HG02571 (cell line): ENCODE data around the gene ZNF579.

Experiments
- ATAC-seq: cut with Tn5 transposase; IDR thresholded peaks from one replicate; pipeline ENCODE4 v1.9.1; 2021; ENCODE audit warnings: mild to moderate bottlenecking, moderate library complexity; ENCODE audit not compliant: unreplicated experiment

Gene ZNF579, protein sequence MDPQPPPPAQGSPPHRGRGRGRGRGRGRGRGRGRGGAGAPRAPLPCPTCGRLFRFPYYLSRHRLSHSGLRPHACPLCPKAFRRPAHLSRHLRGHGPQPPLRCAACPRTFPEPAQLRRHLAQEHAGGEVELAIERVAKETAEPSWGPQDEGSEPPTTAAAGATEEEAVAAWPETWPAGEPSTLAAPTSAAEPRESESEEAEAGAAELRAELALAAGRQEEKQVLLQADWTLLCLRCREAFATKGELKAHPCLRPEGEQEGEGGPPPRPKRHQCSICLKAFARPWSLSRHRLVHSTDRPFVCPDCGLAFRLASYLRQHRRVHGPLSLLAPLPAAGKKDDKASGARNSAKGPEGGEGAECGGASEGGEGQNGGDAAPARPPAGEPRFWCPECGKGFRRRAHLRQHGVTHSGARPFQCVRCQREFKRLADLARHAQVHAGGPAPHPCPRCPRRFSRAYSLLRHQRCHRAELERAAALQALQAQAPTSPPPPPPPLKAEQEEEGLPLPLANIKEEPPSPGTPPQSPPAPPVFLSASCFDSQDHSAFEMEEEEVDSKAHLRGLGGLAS

DNA sequence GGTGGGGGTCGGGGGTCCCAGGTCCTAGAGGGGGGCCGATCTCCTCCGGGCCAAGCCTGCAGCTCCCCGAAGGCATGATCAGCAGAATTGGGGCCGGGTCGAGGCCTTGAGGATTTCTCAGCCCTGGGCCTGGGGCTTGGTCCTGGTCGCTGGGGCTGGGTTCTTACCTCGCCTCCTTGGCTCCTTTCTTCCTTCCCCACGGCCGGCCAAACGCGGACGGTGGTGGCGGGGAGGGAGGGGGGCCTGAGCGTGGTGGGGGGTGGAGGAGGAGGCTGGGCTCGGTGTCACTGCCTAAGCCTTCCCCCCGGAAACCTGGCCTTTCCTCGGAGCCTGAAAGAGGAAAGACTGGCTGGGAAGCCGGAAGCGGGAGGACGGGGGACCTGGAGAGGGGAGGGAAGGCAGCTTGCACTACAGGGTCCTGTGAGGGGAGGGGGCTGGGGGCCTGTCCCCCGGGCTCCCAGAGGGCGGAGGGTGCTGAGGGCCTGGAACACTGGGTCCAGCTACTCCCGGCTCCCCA is at the start of gene ZNF579:
ZNF579 (minus strand) TSS at position 221 of the 517 bp plus-strand sequence. CDS start 1,209 bp downstream, outside the sequence.
- no peak for ATAC-seq

GRCh38 chr19:55626350-55626749 is 45.7 kb upstream of the ZNF579 start:
- ATAC-seq = no peak

GRCh38 chr19:55625004-55625326 is 44.3 kb upstream of the ZNF579 start:
- no peak for ATAC-seq

GRCh38 chr19:55624109-55625003 is 43.7 kb upstream of the ZNF579 start, which contains the start of gene ZNF784:
Gene ZNF784 (minus strand): TSS chr19:55624566. CDS start chr19:55624561, 5 bp downstream.
- peak; percentile 64 for ATAC-seq

DNA sequence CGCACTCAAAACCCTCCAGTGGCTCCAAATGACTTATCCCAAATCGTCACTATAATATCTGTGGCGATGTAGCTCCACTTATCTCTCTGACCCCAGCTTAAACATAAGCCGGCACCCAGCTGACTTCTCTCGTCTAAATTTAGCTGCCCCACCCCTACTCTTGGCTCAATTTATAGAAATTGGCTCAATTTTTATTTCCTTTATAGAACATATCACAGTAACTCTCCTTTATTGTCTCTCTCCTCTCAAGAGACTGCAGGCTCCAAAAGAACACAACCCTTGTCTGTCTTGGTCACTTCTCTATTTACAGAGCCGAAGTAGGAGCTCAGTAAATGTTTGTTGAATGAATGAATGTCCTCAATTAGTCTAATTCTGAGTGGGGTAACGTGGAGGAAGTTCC is 42.9 kb upstream of the ZNF579 start:
- no peak for ATAC-seq

GRCh38 chr19:55623130-55623529 is 42.5 kb upstream of the ZNF579 start:
- ATAC-seq = no peak

DNA sequence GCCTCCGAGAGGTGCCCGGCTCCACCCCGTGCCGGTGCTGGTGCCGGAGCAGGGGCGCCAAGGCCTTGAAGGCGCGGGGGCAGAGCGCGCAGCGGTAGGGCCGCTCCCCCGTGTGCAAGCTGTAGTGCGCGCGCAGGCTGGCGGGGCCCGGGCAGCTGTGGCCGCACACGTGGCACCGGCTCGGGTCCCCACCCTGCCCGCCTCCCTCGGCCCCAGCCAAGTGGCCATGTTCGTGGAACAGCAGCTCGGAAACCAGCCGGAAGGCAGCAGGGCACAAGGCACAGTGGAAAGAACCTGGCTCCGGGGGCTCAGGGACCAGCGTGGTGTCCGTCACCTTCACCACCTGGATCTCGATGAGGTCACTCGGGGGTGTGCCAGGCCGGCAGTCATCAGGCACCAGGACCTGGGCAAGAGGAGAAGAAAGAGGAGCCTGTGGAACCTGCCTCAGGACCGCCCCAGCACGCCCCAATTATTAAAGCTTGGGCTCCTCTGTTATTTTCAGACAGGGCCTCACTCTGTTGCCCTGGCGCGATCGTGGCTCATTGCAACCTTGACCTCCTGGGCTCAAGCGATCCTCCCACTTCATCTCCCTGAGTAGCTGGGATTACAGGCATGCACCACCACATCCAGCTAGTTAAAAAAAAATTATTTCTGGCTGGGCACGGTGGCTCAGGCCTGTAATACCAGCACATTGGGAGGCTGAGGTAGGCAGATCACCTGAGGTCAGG is 41.8 kb upstream of the ZNF579 start:
- no peak for ATAC-seq

- no peak for ATAC-seq
These were observed 41.1 kb upstream of the ZNF579 start for GRCh38 chr19:55621673-55622231.

DNA sequence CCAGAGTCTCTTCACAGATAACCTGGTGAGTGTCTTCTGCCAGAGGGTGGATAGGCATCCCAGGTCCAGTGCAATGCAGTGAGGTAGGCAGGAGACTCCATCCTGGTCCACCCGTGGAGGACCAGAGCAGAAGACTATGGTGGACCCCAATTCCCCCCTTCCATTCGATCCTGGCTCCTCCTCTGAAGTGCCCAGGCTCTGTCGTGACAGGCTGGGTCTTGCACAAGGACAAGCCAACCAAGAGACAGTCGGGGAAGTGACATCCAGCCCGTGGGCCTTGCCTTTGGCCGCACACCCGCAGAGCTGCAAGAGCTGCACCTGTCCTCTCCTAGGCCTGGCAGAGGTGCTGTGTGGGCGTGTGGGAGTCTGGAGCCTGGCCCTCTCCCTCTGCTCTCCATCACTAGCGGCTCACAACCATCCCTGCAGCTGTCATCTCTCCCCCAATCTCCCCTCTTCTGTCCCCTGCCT is 40.6 kb upstream of the ZNF579 start:
- ATAC-seq = no peak

- ATAC-seq = no peak
These were observed 40.0 kb upstream of the ZNF579 start for GRCh38 chr19:55620410-55621204.

DNA sequence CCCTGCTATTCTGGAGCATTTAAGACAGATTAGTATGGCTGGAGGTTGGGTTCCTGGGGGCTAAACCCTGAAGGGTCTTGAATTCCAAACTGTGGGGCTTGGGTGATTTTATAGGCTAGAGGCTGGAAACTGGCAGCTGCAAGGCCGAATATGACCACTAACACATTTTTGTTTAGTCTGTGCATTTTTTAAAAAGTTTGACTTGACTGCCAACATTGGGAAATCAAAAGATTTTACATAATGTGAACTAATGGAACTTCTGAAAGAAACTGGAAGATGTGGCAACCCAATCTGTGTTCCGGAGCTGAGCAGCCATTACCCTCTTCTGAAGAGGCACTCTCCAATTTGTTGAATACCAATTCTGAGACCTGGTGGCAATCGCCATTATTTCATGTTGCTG is 38.6 kb upstream of the ZNF579 start:
- ATAC-seq = no peak

DNA sequence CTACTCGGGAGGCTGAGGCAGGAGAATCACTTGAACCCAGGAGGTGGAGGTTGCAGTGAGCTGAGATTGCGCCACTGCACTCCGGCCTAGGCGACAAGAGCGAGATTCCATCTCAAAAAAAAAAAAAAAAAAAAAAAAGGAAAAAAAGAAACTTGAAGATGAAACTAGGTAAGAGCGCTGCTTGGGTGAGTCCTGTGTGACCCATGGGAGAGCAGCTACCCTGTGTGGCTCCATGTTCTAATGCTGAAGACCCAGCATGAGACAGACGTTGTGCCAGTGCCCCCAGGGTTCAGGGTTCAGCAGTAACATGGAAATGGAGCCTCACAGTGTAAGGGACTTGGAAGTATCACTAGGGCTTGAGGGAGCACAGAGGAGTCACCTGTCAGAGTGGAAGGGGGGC is 37.8 kb upstream of the ZNF579 start:
- ATAC-seq = no peak

- ATAC-seq = no peak
These were observed 36.8 kb upstream of the ZNF579 start for GRCh38 chr19:55617426-55617825.

- no peak for ATAC-seq
These were observed 35.8 kb upstream of the ZNF579 start for GRCh38 chr19:55616395-55616875.

DNA sequence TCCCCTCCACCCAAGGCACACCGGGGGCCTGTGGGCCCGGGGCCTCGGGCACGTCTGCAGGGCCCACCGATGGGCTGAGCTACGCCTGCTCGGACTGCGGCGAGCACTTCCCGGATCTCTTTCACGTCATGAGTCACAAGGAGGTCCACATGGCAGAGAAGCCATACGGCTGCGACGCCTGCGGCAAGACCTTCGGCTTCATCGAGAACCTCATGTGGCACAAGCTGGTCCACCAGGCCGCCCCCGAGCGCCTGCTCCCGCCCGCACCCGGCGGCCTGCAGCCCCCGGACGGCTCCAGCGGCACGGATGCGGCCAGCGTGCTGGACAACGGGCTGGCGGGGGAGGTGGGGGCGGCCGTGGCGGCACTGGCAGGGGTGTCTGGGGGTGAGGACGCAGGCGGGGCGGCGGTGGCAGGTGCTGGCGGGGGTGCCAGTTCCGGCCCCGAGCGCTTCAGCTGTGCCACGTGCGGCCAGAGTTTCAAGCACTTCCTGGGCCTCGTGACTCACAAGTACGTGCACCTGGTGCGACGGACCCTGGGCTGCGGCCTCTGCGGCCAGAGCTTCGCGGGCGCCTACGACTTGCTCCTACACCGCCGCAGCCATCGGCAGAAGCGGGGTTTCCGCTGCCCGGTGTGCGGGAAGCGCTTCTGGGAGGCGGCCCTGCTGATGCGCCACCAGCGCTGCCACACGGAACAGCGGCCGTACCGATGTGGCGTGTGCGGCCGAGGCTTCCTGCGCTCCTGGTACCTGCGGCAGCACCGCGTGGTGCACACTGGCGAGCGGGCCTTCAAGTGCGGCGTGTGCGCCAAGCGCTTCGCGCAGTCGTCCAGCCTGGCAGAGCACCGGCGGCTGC is 35.1 kb upstream of the ZNF579 start:
- no peak for ATAC-seq

DNA sequence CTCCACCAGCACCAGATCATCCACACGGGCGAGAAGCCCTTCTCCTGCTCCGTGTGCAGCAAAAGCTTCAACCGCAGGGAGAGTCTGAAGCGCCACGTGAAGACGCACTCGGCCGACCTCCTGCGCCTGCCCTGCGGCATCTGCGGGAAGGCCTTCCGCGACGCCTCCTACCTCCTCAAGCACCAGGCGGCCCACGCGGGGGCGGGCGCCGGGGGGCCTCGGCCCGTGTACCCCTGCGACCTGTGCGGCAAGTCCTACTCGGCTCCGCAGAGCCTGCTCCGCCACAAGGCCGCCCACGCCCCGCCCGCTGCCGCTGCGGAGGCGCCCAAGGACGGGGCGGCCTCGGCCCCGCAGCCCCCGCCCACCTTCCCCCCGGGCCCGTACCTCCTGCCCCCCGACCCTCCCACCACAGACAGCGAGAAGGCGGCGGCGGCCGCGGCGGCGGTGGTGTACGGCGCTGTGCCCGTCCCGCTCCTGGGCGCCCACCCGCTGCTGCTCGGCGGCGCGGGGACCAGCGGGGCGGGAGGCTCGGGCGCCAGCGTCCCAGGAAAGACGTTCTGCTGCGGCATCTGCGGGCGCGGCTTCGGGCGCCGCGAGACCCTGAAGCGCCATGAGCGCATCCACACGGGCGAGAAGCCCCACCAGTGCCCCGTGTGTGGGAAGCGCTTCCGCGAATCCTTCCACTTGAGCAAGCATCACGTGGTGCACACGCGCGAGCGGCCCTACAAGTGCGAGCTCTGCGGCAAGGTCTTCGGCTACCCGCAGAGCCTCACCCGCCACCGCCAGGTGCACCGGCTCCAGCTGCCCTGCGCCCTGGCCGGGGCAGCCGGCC is 34.3 kb upstream of the ZNF579 start:
- ATAC-seq = no peak

- ATAC-seq = no peak
These were observed 33.5 kb upstream of the ZNF579 start for GRCh38 chr19:55613930-55614710.
